Thyroid gland (tissue), 4 donors: ENCODE data around the gene PRRG4. TPM values are rescaled to one million over a fixed set of nuclear protein-coding genes. Genes with fewer than 3 reads are reported as not detected.
"Not testable (repeated sequence)": the region's sequence is repeated elsewhere in the genome, so short reads cannot be mapped to it uniquely, and the experiment has no call there.

Experiments used
- DNase-seq, 2 donors: peaks; one replicate each; pipeline ENCODE4 v3.0.0-alpha.2; 2019
- H3K27ac ChIP-seq, 3 donors: fragments of 200-600 bp; sonication (generic); 1 replicate in 2 of 3; 2 replicates in 1 of 3; pipeline ENCODE4 v1.5.1; 2016 to 2019; ENCODE audit warnings: mild to moderate bottlenecking in 1 of 3, moderate library complexity in 1 of 3
- H3K27me3 ChIP-seq: fragments of 200-600 bp; sonication (generic); one replicate; pipeline ENCODE4 v1.5.1; 2019
- H3K36me3 ChIP-seq, 2 donors: fragments of 200-600 bp; sonication (generic); one replicate each; pipeline ENCODE4 v1.5.1; 2016 to 2019
- H3K4me1 ChIP-seq, 2 donors: fragments of 200-600 bp; sonication (generic); one replicate each; pipeline ENCODE4 v1.5.1; 2017 to 2019
- H3K4me3 ChIP-seq, 3 donors: fragments of 200-600 bp; sonication (generic); replicated peaks in 1 of 3; 1 replicate in 2 of 3; 2 replicates in 1 of 3; pipeline ENCODE4 v1.5.1; 2016; ENCODE audit warnings: mild to moderate bottlenecking in 1 of 3
- H3K9me3 ChIP-seq: fragments of 200-600 bp; sonication (generic); one replicate; pipeline ENCODE4 v1.5.1; 2017
- CTCF ChIP-seq, 6 experiments: fragments of 200-600 bp in 3 of 6; fragments of 450-650 bp in 3 of 6; sonication (generic) in 3 of 6; IDR thresholded peaks; one replicate each; pipeline ENCODE4 v1.5.1; 2016 to 2019; ENCODE audit warnings: antibody characterized with exemption in 6 of 6, mild to moderate bottlenecking in 2 of 6, inconsistent platforms in 1 of 6, moderate library complexity in 1 of 6
- POLR2A ChIP-seq, 2 donors: fragments of 450-650 bp; IDR thresholded peaks; one replicate each; pipeline ENCODE4 v1.6.1; 2017; ENCODE audit warnings: antibody characterized with exemption in 2 of 2, mild to moderate bottlenecking in 2 of 2, moderate library complexity in 1 of 2
- WGBS, 2 donors: methylation state at CpG; one replicate each; pipeline ENCODE4 v1.1.5; 2017; 5-methylcytosine and 5-hydroxymethylcytosine counted together
- intact Hi-C: fragments of 100-400 bp; cut with DNase I; formaldehyde crosslinking; loops from one replicate; pipeline ENCODE4 v1.15.1; 2023
- total RNA-seq, 4 donors: library from RNA; depleted of rRNA; stranded (reverse); fragments of >200 nt; gene quantifications; one replicate each; pipeline ENCODE4 v1.2.3, GENCODE V29; 2016

PRRG4 gene
- total RNA-seq, 4 donors from 2014 or later, result 13.4 to 20.8 (median 17.7) TPM

GRCh38 chr11:32821917-32822560, 7.7 kb upstream of the PRRG4 start:
- Histone ChIP-seq H3K27ac (no peak overlapping the region), H3K4me1 (no peaks in the 10 kb centered on the region), H3K9me3 (no peaks in the 10 kb centered on the region), H3K4me3 (no peak overlapping the region), H3K27me3 (no peaks in the 10 kb centered on the region), H3K36me3 (no peaks in the 10 kb centered on the region)
- no peak for TF ChIP-seq POLR2A (IDR thresholded peaks at IDR 0.05)
- TF ChIP-seq CTCF (IDR thresholded peaks at IDR 0.05), result no peak
- intact Hi-C loops, result no loop called here
- 68 to 78% methylated on average over 5 of the region's 5 CpGs for WGBS, 2 donors
- no peak for DNase-seq

- H3K36me3 ChIP-seq, H3K4me3 ChIP-seq, DNase-seq, H3K27me3 ChIP-seq, H3K4me1 ChIP-seq, intact Hi-C loops, H3K9me3 ChIP-seq, H3K27ac ChIP-seq: not testable (repeated sequence)
- WGBS, 2 donors, result 85 to 88% methylated on average over 3 of the region's 3 CpGs
These were observed 6.1 kb upstream of the PRRG4 start for GRCh38 chr11:32823617-32824016.

- intact Hi-C loops, result no loop called here
- no peak for TF ChIP-seq POLR2A (IDR thresholded peaks at IDR 0.05)
- no peak for TF ChIP-seq CTCF (IDR thresholded peaks at IDR 0.05)
- no peaks in the 10 kb centered on the region for H3K36me3 ChIP-seq
- DNase-seq, result no peak
- H3K9me3 ChIP-seq, result no peaks in the 10 kb centered on the region
- no peaks in the 10 kb centered on the region for H3K27me3 ChIP-seq
- no peak overlapping the region for H3K27ac ChIP-seq
- H3K4me1 ChIP-seq, result no peaks in the 10 kb centered on the region
- no peak overlapping the region for H3K4me3 ChIP-seq
- 62 to 70% methylated on average over 3 of the region's 3 CpGs for WGBS, 2 donors
These were observed 3.6 kb upstream of the PRRG4 start for GRCh38 chr11:32826113-32826512.

GRCh38 chr11:32827276-32827675, 2.5 kb upstream of the PRRG4 start:
- H3K4me3 ChIP-seq, result no peak overlapping the region
- no peak for TF ChIP-seq POLR2A (IDR thresholded peaks at IDR 0.05)
- no peak for TF ChIP-seq CTCF (IDR thresholded peaks at IDR 0.05)
- H3K36me3 ChIP-seq, result no peaks in the 10 kb centered on the region
- no peak for DNase-seq
- WGBS, 2 donors, result 83 to 92% methylated on average over 1 of the region's 1 CpG
- intact Hi-C loops, result no loop called here
- H3K27me3 ChIP-seq, result no peaks in the 10 kb centered on the region
- H3K27ac ChIP-seq, result no peak overlapping the region
- no peaks in the 10 kb centered on the region for H3K9me3 ChIP-seq
- no peaks in the 10 kb centered on the region for H3K4me1 ChIP-seq

GRCh38 chr11:32829157-32829679, 509 bp upstream of the PRRG4 start:
- no peak for DNase-seq
- H3K4me3 ChIP-seq, result peak overlapping the region; percentile 20 to 83 (median 53)
- WGBS, 2 donors, result 7 to 10% methylated on average over 12 of the region's 12 CpGs
- H3K36me3 ChIP-seq, result no peaks in the 10 kb centered on the region
- H3K27ac ChIP-seq, result peak overlapping the region; percentile 44 to 78 (median 77)
- H3K27me3 ChIP-seq, result no peaks in the 10 kb centered on the region
- H3K9me3 ChIP-seq, result no peaks in the 10 kb centered on the region
- H3K4me1 ChIP-seq, result no peaks in the 10 kb centered on the region
- TF ChIP-seq CTCF (IDR thresholded peaks at IDR 0.05) (peak in 1 of 6 experiments; percentile 4), POLR2A (IDR thresholded peaks at IDR 0.05) (peak in 1 of 2 donors; percentile 11)
- intact Hi-C loops, result no loop called here
